ENCODE data around the gene PRODH2. TPM values are rescaled to one million over a fixed set of nuclear protein-coding genes. Genes with fewer than 3 reads are reported as not detected.
A peak's percentile ranks its signal among the peaks of the same experiment; 100 is the strongest.

Gene PRODH2, protein sequence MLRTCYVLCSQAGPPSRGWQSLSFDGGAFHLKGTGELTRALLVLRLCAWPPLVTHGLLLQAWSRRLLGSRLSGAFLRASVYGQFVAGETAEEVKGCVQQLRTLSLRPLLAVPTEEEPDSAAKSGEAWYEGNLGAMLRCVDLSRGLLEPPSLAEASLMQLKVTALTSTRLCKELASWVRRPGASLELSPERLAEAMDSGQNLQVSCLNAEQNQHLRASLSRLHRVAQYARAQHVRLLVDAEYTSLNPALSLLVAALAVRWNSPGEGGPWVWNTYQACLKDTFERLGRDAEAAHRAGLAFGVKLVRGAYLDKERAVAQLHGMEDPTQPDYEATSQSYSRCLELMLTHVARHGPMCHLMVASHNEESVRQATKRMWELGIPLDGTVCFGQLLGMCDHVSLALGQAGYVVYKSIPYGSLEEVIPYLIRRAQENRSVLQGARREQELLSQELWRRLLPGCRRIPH
- not detected for polyA plus RNA-seq

DNA sequence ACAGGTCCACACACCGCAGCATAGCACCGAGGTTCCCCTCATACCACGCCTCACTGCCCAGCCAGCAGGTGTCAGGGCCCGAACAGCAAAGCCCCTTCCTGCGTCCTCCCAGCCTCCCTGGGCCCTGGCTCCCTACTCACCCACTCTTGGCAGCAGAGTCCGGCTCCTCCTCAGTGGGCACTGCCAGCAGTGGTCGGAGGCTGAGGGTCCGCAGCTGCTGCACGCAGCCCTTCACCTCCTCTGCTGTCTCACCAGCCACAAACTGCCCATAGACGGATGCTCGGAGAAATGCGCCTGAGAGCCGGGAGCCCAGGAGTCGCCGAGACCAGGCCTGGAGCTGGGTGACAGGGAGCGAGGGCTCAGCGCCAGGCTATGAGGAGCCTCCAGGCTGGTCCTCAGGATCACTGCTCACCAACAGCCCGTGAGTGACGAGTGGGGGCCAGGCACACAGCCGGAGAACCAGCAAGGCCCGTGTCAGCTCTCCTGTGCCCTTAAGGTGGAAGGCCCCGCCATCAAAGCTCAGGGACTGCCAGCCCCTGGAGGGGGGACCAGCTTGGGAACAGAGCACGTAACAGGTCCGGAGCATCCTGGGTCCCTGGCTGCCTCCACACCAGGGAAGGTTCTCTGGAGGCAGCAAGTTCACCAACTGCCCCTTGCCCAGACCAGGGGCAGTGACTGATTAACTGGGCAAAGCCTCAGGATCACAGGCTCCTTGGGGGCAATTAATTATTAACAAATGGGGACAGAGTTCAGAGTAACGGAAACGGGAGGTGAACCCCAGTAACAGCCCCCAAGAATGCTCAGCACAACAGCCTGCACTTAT, at the start of gene PRODH2:
Gene PRODH2 (minus strand): TSS at position 626 of the 823 bp plus-strand sequence. CDS start 40 bp downstream, at position 586.
- Histone ChIP-seq H3K27me3 (ENCODE audit: control insufficient read depth in 1 of 2, insufficient read depth in 2 of 2, low read length in 2 of 2) (no peaks in the 10 kb centered on the region), H3K36me3 (ENCODE audit: control insufficient read depth in 2 of 2, insufficient read depth in 2 of 2, low read length in 1 of 2) (no peaks in the 10 kb centered on the region), H3K27ac (ENCODE audit: low read depth in 2 of 2, low read length in 1 of 2) (no peak within 1 kb of the TSS), H3K4me3 (ENCODE audit: low read depth in 1 of 2, low read length in 2 of 2) (no peak within 1 kb of the TSS), H3K4me1 (ENCODE audit: control insufficient read depth in 2 of 2, insufficient read depth in 2 of 2, low read length in 1 of 2) (no peaks in the 10 kb centered on the region), H3K9me3 (ENCODE audit: control insufficient read depth in 2 of 2, insufficient read depth in 1 of 2, low read depth in 1 of 2, low read length in 1 of 2) (no peaks in the 10 kb centered on the region)
- WGBS, 2 donors = 69 to 70% methylated on average over 26 of the region's 26 CpGs

GRCh38 chr19:35861640-35862160, 49.1 kb upstream of the PRODH2 start:
- peaks cover 0 to 4% of the 10 kb centered on the region in 2 donors for H3K9me3 ChIP-seq (ENCODE audit: control insufficient read depth in 2 of 2, insufficient read depth in 1 of 2, low read depth in 1 of 2, low read length in 1 of 2)
- no peak overlapping the region for H3K27ac ChIP-seq (ENCODE audit: low read depth in 2 of 2, low read length in 1 of 2)
- no peak overlapping the region for H3K4me3 ChIP-seq (ENCODE audit: low read depth in 1 of 2, low read length in 2 of 2)
- peaks cover 0 to 13% of the 10 kb centered on the region in 2 donors for H3K27me3 ChIP-seq (ENCODE audit: control insufficient read depth in 1 of 2, insufficient read depth in 2 of 2, low read length in 2 of 2)
- H3K4me1 ChIP-seq (ENCODE audit: control insufficient read depth in 2 of 2, insufficient read depth in 2 of 2, low read length in 1 of 2) = no peaks in the 10 kb centered on the region
- 53 to 56% methylated on average over 19 of the region's 19 CpGs for WGBS, 2 donors
- no peaks in the 10 kb centered on the region for H3K36me3 ChIP-seq (ENCODE audit: control insufficient read depth in 2 of 2, insufficient read depth in 2 of 2, low read length in 1 of 2)

GRCh38 chr19:35860818-35861639, 48.4 kb upstream of the PRODH2 start:
- H3K9me3 ChIP-seq (ENCODE audit: control insufficient read depth in 2 of 2, insufficient read depth in 1 of 2, low read depth in 1 of 2, low read length in 1 of 2) = peaks cover 0 to 4% of the 10 kb centered on the region in 2 donors
- H3K27me3 ChIP-seq (ENCODE audit: control insufficient read depth in 1 of 2, insufficient read depth in 2 of 2, low read length in 2 of 2) = peaks cover 0 to 16% of the 10 kb centered on the region in 2 donors
- 17 to 22% methylated on average over 54 to 55 of the region's 55 CpGs for WGBS, 2 donors
- H3K36me3 ChIP-seq (ENCODE audit: control insufficient read depth in 2 of 2, insufficient read depth in 2 of 2, low read length in 1 of 2) = no peaks in the 10 kb centered on the region
- no peak overlapping the region for H3K4me3 ChIP-seq (ENCODE audit: low read depth in 1 of 2, low read length in 2 of 2)
- H3K4me1 ChIP-seq (ENCODE audit: control insufficient read depth in 2 of 2, insufficient read depth in 2 of 2, low read length in 1 of 2) = peaks cover 0 to 5% of the 10 kb centered on the region in 2 donors
- H3K27ac ChIP-seq (ENCODE audit: low read depth in 2 of 2, low read length in 1 of 2) = no peak overlapping the region

DNA sequence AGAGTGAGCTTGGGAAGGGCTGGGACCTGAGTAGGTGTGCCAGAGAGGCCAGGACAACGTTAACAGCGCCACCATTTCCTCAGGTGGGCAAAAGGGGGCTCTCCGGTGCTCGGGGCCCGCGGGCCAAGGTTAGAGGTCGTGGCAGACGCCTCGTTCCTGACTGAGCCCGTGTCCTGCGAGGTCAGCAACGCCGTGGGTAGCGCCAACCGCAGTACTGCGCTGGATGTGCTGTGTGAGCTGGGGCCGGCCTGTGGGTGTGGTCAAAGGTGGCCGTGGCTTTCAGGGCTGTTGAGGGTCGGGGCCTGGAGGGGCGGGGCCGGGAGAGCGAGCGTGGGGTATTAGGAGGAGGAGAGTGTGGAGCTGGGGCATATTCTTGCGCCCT, 47.8 kb upstream of the PRODH2 start:
- Histone ChIP-seq H3K4me1 (ENCODE audit: control insufficient read depth in 2 of 2, insufficient read depth in 2 of 2, low read length in 1 of 2) (peaks cover 0 to 7% of the 10 kb centered on the region in 2 donors), H3K36me3 (ENCODE audit: control insufficient read depth in 2 of 2, insufficient read depth in 2 of 2, low read length in 1 of 2) (no peaks in the 10 kb centered on the region), H3K4me3 (ENCODE audit: low read depth in 1 of 2, low read length in 2 of 2) (no peak overlapping the region), H3K27me3 (ENCODE audit: control insufficient read depth in 1 of 2, insufficient read depth in 2 of 2, low read length in 2 of 2) (peaks cover 0 to 16% of the 10 kb centered on the region in 2 donors), H3K27ac (ENCODE audit: low read depth in 2 of 2, low read length in 1 of 2) (no peak overlapping the region), H3K9me3 (ENCODE audit: control insufficient read depth in 2 of 2, insufficient read depth in 1 of 2, low read depth in 1 of 2, low read length in 1 of 2) (peaks cover 0 to 4% of the 10 kb centered on the region in 2 donors)
- 23 to 25% methylated on average over 20 to 24 of the region's 24 CpGs for WGBS, 2 donors

- Histone ChIP-seq H3K9me3 (ENCODE audit: control insufficient read depth in 2 of 2, insufficient read depth in 1 of 2, low read depth in 1 of 2, low read length in 1 of 2) (peaks cover 0 to 4% of the 10 kb centered on the region in 2 donors), H3K36me3 (ENCODE audit: control insufficient read depth in 2 of 2, insufficient read depth in 2 of 2, low read length in 1 of 2) (no peaks in the 10 kb centered on the region)
- WGBS, 2 donors = 64 to 80% methylated on average over 4 of the region's 4 CpGs
Observed at GRCh38 chr19:35859414-35859813, 46.8 kb upstream of the PRODH2 start.

GRCh38 chr19:35858311-35858710, 45.7 kb upstream of the PRODH2 start:
- Histone ChIP-seq H3K36me3 (ENCODE audit: control insufficient read depth in 2 of 2, insufficient read depth in 2 of 2, low read length in 1 of 2) (no peaks in the 10 kb centered on the region), H3K4me1 (ENCODE audit: control insufficient read depth in 2 of 2, insufficient read depth in 2 of 2, low read length in 1 of 2) (peaks cover 0 to 7% of the 10 kb centered on the region in 2 donors), H3K9me3 (ENCODE audit: control insufficient read depth in 2 of 2, insufficient read depth in 1 of 2, low read depth in 1 of 2, low read length in 1 of 2) (peaks cover 0 to 4% of the 10 kb centered on the region in 2 donors), H3K27ac (ENCODE audit: low read depth in 2 of 2, low read length in 1 of 2) (no peak overlapping the region), H3K27me3 (ENCODE audit: control insufficient read depth in 1 of 2, insufficient read depth in 2 of 2, low read length in 2 of 2) (peaks cover 0 to 19% of the 10 kb centered on the region in 2 donors), H3K4me3 (ENCODE audit: low read depth in 1 of 2, low read length in 2 of 2) (no peak overlapping the region)
- WGBS, 2 donors = 82 to 83% methylated on average over 6 of the region's 6 CpGs

More at GRCh38 chr19:35859414-35859813, 46.8 kb upstream of the PRODH2 start:
- Histone ChIP-seq H3K27ac (ENCODE audit: low read depth in 2 of 2, low read length in 1 of 2) (no peak overlapping the region), H3K27me3 (ENCODE audit: control insufficient read depth in 1 of 2, insufficient read depth in 2 of 2, low read length in 2 of 2) (peaks cover 0 to 19% of the 10 kb centered on the region in 2 donors), H3K4me3 (ENCODE audit: low read depth in 1 of 2, low read length in 2 of 2) (no peak overlapping the region), H3K4me1 (ENCODE audit: control insufficient read depth in 2 of 2, insufficient read depth in 2 of 2, low read length in 1 of 2) (peaks cover 0 to 7% of the 10 kb centered on the region in 2 donors)

DNA sequence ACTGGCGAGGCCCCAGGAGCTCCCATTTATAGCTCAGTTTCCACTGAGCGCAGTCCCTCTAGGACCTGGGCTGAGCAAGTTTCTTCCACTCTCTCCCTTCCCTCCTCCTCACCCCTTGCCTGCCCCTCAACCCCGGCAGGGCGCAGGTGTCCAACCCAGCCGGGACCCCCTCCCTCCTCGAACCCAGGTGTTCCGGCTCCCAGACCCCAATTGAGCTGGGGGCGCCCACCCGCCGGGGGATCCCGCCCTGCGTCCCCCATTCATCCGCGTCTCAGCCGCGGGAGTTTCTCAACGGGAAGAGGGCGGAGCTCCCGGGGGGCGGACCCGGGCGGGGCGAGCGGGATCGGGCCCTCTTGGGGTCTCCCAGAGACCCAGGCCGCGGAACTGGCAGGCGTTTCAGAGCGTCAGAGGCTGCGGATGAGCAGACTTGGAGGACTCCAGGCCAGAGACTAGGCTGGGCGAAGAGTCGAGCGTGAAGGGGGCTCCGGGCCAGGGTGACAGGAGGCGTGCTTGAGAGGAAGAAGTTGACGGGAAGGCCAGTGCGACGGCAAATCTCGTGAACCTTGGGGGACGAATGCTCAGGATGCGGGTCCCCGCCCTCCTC, 44.0 kb upstream of the PRODH2 start, which contains the start of gene KIRREL2:
Gene KIRREL2 (plus strand): TSS at position 366 of the 604 bp plus-strand sequence. CDS start 209 bp downstream, at position 575.
- peaks cover 0 to 16% of the 10 kb centered on the region in 2 donors for H3K27me3 ChIP-seq (ENCODE audit: control insufficient read depth in 1 of 2, insufficient read depth in 2 of 2, low read length in 2 of 2)
- H3K27ac ChIP-seq (ENCODE audit: low read depth in 2 of 2, low read length in 1 of 2) = no peak within 1 kb of the TSS
- H3K4me3 ChIP-seq (ENCODE audit: low read depth in 1 of 2, low read length in 2 of 2) = peak within 1 kb of the TSS; percentile 28 to 40
- peaks cover 0 to 4% of the 10 kb centered on the region in 2 donors for H3K9me3 ChIP-seq (ENCODE audit: control insufficient read depth in 2 of 2, insufficient read depth in 1 of 2, low read depth in 1 of 2, low read length in 1 of 2)
- H3K4me1 ChIP-seq (ENCODE audit: control insufficient read depth in 2 of 2, insufficient read depth in 2 of 2, low read length in 1 of 2) = peaks cover 0 to 7% of the 10 kb centered on the region in 2 donors
- WGBS, 2 donors = 1% methylated on average over 41 to 42 of the region's 42 CpGs
- no peaks in the 10 kb centered on the region for H3K36me3 ChIP-seq (ENCODE audit: control insufficient read depth in 2 of 2, insufficient read depth in 2 of 2, low read length in 1 of 2)

- H3K36me3 ChIP-seq (ENCODE audit: control insufficient read depth in 2 of 2, insufficient read depth in 2 of 2, low read length in 1 of 2) = no peaks in the 10 kb centered on the region
- H3K27ac ChIP-seq (ENCODE audit: low read depth in 2 of 2, low read length in 1 of 2) = no peak overlapping the region
- peaks cover 0 to 12% of the 10 kb centered on the region in 2 donors for H3K27me3 ChIP-seq (ENCODE audit: control insufficient read depth in 1 of 2, insufficient read depth in 2 of 2, low read length in 2 of 2)
- H3K4me1 ChIP-seq (ENCODE audit: control insufficient read depth in 2 of 2, insufficient read depth in 2 of 2, low read length in 1 of 2) = peaks cover 0 to 7% of the 10 kb centered on the region in 2 donors
- peaks cover 0 to 2% of the 10 kb centered on the region in 2 donors for H3K9me3 ChIP-seq (ENCODE audit: control insufficient read depth in 2 of 2, insufficient read depth in 1 of 2, low read depth in 1 of 2, low read length in 1 of 2)
- no peak overlapping the region for H3K4me3 ChIP-seq (ENCODE audit: low read depth in 1 of 2, low read length in 2 of 2)
- 63 to 66% methylated on average over 8 of the region's 8 CpGs for WGBS, 2 donors
Observed at GRCh38 chr19:35853038-35853756, 40.6 kb upstream of the PRODH2 start.
